Stimulated activated CD8-positive, alpha-beta memory T cell treated with anti-CD3 and anti-CD28 coated beads, Interleukin-7, amount 100 ng/mL, for 48 hours (primary cell): Measurements from ENCODE around the gene DNAJB7.
"Not testable (repeated sequence)": the region's sequence is repeated elsewhere in the genome, so short reads cannot be mapped to it uniquely, and the experiment has no call there.

Experiments
- DNase-seq, 2 donors: peaks; one replicate each; pipeline ENCODE4 v3.0.0-alpha.2; 2020; ENCODE audit warnings: low read depth in 1 of 2; ENCODE audit errors: extremely low read depth in 1 of 2

Gene DNAJB7

DNA sequence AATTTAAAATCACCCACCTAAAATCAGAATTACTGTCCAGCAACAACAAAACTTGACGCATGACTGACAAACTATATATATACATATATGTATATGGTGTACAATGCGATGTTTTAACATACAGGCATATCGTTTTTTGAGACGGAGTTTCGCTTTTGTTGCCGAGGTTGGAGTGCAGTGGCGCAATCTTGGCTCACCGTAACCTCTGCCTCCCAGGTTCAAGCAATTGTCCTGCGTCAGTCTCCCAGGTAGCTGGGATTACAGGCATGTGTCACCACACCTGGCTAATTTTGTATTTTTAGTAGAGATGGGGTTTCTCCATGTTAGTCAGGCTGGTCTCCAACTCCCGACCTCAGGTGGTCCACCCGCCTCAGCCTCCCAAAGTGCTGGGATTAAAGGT lies 16.1 kb downstream of the DNAJB7 start:
- DNase-seq, result not testable (repeated sequence)

DNA sequence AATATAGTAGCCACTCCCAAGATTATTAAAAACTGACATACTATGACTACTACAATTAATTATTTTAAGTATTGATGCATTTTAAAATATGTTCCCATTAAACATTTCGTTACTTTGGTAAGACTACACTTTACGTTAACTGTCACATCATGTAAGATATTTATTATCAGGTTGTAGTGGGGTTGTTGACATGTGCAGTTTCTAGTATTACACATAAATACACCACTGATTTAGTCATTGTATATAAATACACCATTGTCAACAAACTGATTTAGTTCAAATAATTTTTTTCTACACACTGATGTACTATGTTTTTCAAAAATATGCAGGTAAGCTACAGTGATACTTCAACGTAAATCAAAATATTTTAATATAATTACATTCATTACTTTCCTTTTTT lies 17.0 kb downstream of the DNAJB7 start:
- no peak for DNase-seq

- DNase-seq, result no peak
These were observed 23.4 kb downstream of the DNAJB7 start for GRCh38 chr22:40838486-40838885.

GRCh38 chr22:40834619-40835018 lies 27.3 kb downstream of the DNAJB7 start:
- DNase-seq, result no peak

- DNase-seq, result no peak
These were observed 32.8 kb downstream of the DNAJB7 start for GRCh38 chr22:40829131-40829530.

DNA sequence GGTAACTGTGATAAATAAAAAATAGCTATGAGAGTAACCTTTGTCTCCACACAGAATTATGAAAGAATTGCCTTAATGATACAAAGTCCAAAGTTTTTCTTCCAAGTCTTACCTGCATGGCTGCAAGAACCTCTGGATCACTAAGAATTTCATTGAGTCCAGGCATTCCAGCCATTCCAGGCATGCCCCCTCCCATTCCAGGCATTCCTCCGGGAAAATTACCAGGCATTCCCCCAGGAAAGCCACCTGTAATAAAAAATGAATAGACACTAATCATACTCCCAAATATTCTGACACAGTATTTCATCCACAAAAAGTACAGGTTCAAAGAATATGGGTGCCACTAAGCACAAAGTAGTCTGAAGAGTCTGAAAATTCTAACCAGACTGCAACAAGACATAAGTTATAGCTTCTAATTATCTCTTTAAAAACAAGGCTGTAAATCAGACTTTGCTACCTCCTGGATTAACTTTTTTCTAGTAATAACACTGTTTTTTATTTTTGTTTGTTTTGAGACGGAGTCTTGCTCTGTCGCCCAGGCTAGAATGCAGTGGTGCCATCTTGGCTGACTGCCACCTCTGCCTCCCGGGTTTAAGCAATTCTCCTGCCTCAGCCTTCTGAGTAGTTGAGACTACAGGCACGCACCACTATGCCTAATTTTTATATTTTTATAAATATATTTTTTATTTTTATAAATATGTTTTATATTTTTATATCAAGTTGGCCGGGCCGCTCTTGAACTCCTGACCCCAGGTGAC lies 34.8 kb downstream of the DNAJB7 start:
- no peak for DNase-seq

GRCh38 chr22:40826292-40826691 lies 35.6 kb downstream of the DNAJB7 start:
- not testable (repeated sequence) for DNase-seq

GRCh38 chr22:40823426-40823825 lies 38.5 kb downstream of the DNAJB7 start:
- no peak for DNase-seq

DNA sequence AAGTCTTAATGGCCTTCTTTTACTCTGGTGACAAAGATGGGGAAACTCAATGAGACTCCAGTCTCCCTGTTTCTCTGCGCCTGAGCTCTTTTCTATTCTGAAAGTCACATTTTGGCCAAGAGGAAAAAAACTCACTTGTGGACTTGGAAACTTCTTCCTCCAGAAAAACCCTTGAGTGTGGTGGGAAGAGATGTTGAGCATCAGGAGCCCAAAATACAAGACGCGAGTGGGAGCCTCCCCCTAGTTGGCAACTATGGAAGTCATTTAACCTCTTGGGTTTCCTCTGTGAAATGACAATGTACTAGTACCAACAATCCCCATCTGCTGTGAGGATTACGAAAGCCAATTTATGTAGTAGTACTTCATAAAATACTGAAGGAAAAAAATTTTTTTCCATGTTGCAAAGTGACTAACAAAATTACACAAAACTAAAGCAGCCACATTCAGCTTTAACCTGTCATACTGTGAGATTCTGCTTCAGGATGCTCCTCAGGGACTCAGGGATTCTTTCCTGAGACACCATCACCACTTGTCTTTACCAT lies 42.2 kb downstream of the DNAJB7 start:
- DNase-seq, result no peak

GRCh38 chr22:40818747-40819598 lies 42.9 kb downstream of the DNAJB7 start, which contains the start of gene SLC25A17:
SLC25A17 (minus strand) TSS chr22:40819346; CDS start chr22:40819248, 98 bp downstream.
- DNase-seq, result peak; percentile 73 to 77

DNA sequence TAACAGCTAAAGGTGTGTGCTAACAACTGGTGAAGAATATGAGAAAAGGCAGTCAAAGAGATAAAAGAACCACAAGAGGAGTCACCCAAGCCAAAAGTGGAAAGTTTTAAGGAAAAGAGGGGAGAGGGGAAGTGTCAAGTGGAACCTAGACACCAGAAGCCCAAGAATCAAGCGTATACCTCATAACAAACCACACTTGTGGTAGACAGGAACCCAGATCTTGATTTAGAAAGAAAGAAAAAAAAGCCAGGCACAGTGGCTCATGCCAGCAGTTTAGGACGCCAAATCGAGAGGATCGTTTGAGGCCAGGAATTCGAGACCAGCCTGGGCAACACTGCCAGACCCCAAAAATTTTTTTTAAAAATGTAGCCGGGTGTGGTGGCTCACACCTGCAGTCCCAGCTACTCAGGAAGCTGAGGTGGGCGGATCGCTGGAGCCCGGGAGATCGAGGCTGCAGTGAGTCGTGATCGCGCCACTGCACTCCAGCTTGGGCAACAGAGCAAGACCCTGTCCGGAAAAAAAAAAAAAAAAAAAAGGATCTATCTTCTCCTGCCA lies 43.6 kb downstream of the DNAJB7 start:
- DNase-seq, result peak in 1 of 2 donors; percentile 3

DNA sequence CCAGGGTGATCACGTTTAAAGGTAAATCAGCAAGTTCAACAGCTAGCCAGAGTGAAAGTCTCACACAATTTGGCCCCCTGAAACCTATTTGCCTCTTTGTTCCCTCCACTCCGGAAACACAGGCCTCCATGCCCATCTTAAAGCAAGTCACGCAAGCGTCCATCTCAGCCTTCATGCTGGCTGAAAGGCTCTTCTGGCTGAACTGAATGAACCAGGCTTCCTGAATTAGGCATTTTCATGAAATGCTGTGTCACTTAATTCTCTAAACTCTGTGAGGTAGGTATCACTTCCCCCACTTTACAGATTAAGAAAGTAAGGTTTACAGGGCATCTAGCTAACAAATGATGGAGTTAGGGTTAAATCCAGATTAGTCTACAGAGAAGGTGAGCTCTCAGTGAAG lies 44.2 kb downstream of the DNAJB7 start:
- DNase-seq, result no peak

DNA sequence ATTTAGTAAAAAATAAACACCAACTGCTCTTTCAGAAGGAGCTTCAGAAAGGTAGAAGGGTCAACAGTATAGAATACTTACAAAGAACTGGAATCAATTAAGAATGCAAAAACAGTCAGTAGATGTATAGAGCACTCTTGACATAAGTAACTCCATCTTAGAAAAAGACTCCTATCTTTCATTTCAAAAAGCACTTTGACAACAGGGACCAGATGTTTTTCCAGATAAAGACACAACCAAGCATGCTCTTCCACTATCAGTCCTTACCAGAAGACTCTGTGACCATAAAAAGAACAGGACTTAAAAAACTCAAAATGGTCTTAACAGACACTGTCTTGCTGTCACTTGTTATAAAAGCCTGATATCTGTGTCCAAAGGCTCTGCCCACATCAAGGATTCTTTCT lies 48.0 kb downstream of the DNAJB7 start:
- no peak for DNase-seq
